ENCODE measurements around the gene INTS15. TPM values are rescaled to one million over a fixed set of nuclear protein-coding genes. Genes with fewer than 3 reads are reported as not detected.

INTS15 gene
- total and polyA plus RNA-seq, 2 experiments from 2014 or later: 7.0 to 27.0 TPM

GRCh38 chr7:6608081-6608480 is 18.3 kb downstream of the INTS15 start:
- peaks cover 11% of the 10 kb centered on the region for H3K27me3 Mint-ChIP-seq (ENCODE audit: insufficient read depth, low read depth, poor library complexity)
- peak; percentile 34 for ATAC-seq

GRCh38 chr7:6608794-6609193 is 19.0 kb downstream of the INTS15 start:
- no peaks in the 10 kb centered on the region for H3K9me2 ChIP-seq (ENCODE audit: insufficient read depth)
- H2AFZ ChIP-seq: no peak overlapping the region
- no peak overlapping the region for H3K27ac Mint-ChIP-seq
- H3K4me3 ChIP-seq: no peak overlapping the region
- H4K20me1 ChIP-seq (replicated peaks; ENCODE audit: insufficient read depth): no peaks in the 10 kb centered on the region
- H3K9me3 Mint-ChIP-seq: no peaks in the 10 kb centered on the region; the same call in 2 of the 3 replicates
- DNase-seq (ENCODE audit: low spot score): no peak
- H3K27ac ChIP-seq (ENCODE audit: low read depth): no peak overlapping the region
- no peak for ATAC-seq
- H3K27me3 Mint-ChIP-seq (ENCODE audit: insufficient read depth, low read depth, poor library complexity): peaks cover 13% of the 10 kb centered on the region
- no peak overlapping the region for H3K4me2 ChIP-seq
- TF ChIP-seq ZNF114 (CRISPR knock-in tag; IDR thresholded peaks at IDR 0.05) (no peak), EZH2phosphoT487 (IDR thresholded peaks at IDR 0.05; ENCODE audit: unreplicated experiment) (no peak), REST (IDR thresholded peaks at IDR 0.05; ENCODE audit: unreplicated experiment) (no peak), POLR2AphosphoS5 (IDR thresholded peaks at IDR 0.05; ENCODE audit: low read depth) (no peak)
- no peaks in the 10 kb centered on the region for H3K79me2 ChIP-seq (replicated peaks; ENCODE audit: insufficient read depth)
- no peaks in the 10 kb centered on the region for H3K27me3 ChIP-seq (ENCODE audit: insufficient read depth)
- H3K4me1 Mint-ChIP-seq: peaks cover 5% of the 10 kb centered on the region; the same call in 2 of the 3 replicates
- peaks cover 4% of the 10 kb centered on the region for H3K4me1 ChIP-seq (ENCODE audit: insufficient read depth)
- no peak overlapping the region for H3K4me3 Mint-ChIP-seq
- peaks cover 21% of the 10 kb centered on the region for H3K36me3 Mint-ChIP-seq (ENCODE audit: low read depth)
- H3K36me3 ChIP-seq (ENCODE audit: insufficient read depth): no peaks in the 10 kb centered on the region
- no peaks in the 10 kb centered on the region for H3F3A ChIP-seq (replicated peaks; ENCODE audit: low read depth)

More at GRCh38 chr7:6608081-6608480, 18.3 kb downstream of the INTS15 start:
- Mint-ChIP-seq H3K27ac (no peak overlapping the region), H3K4me3 (no peak overlapping the region), H3K4me1 (no peaks in the 10 kb centered on the region; the same call in 2 of the 3 replicates), H3K36me3 (ENCODE audit: low read depth) (peaks cover 23% of the 10 kb centered on the region), H3K9me3 (no peaks in the 10 kb centered on the region; the same call in 2 of the 3 replicates)
- DNase-seq (ENCODE audit: low spot score): peak; percentile 29
- no peaks in the 10 kb centered on the region for H4K20me1 ChIP-seq (replicated peaks; ENCODE audit: insufficient read depth)
- TF ChIP-seq NANOG (IDR thresholded peaks at IDR 0.05; ENCODE audit: borderline replicate concordance) (no peak), JUNB (IDR thresholded peaks at IDR 0.05; ENCODE audit: unreplicated experiment) (no peak), ZNF331 (CRISPR knock-in tag; IDR thresholded peaks at IDR 0.05; ENCODE audit: low read depth) (no peak)
- no peak overlapping the region for H3K27ac ChIP-seq (ENCODE audit: low read depth)
- no peaks in the 10 kb centered on the region for H3K36me3 ChIP-seq (ENCODE audit: insufficient read depth)
- no peak overlapping the region for H3K4me3 ChIP-seq
- H3F3A ChIP-seq (replicated peaks; ENCODE audit: low read depth): no peaks in the 10 kb centered on the region
- no peak overlapping the region for H2AFZ ChIP-seq
- no peaks in the 10 kb centered on the region for H3K9me2 ChIP-seq (ENCODE audit: insufficient read depth)
- no peaks in the 10 kb centered on the region for H3K79me2 ChIP-seq (replicated peaks; ENCODE audit: insufficient read depth)
- no peaks in the 10 kb centered on the region for H3K4me1 ChIP-seq (ENCODE audit: insufficient read depth)
- no peak overlapping the region for H3K4me2 ChIP-seq
- H3K27me3 ChIP-seq (ENCODE audit: insufficient read depth): no peaks in the 10 kb centered on the region

- H3K27ac Mint-ChIP-seq: no peak overlapping the region
- H3K9me3 Mint-ChIP-seq: no peaks in the 10 kb centered on the region; the same call in 2 of the 3 replicates
- Histone ChIP-seq H3K9me2 (ENCODE audit: insufficient read depth) (no peaks in the 10 kb centered on the region), H2AFZ (no peak overlapping the region), H3K27ac (ENCODE audit: low read depth) (no peak overlapping the region), H3K36me3 (ENCODE audit: insufficient read depth) (no peaks in the 10 kb centered on the region), H3K4me3 (no peak overlapping the region), H4K20me1 (replicated peaks; ENCODE audit: insufficient read depth) (no peaks in the 10 kb centered on the region), H3K4me2 (no peak overlapping the region), H3F3A (replicated peaks; ENCODE audit: low read depth) (no peaks in the 10 kb centered on the region), H3K27me3 (ENCODE audit: insufficient read depth) (no peaks in the 10 kb centered on the region), H3K79me2 (replicated peaks; ENCODE audit: insufficient read depth) (no peaks in the 10 kb centered on the region), H3K4me1 (ENCODE audit: insufficient read depth) (peaks cover 13% of the 10 kb centered on the region)
- H3K27me3 Mint-ChIP-seq (ENCODE audit: insufficient read depth, low read depth, poor library complexity): peaks cover 15% of the 10 kb centered on the region
- peaks cover 4% of the 10 kb centered on the region for H3K36me3 Mint-ChIP-seq (ENCODE audit: low read depth)
- H3K4me1 Mint-ChIP-seq: peaks cover 14% of the 10 kb centered on the region
- DNase-seq (ENCODE audit: low spot score): no peak
- ATAC-seq: no peak
- no peak overlapping the region for H3K4me3 Mint-ChIP-seq
- TF ChIP-seq REST (IDR thresholded peaks at IDR 0.05; ENCODE audit: unreplicated experiment): no peak
Observed at GRCh38 chr7:6612819-6613218, 23.0 kb downstream of the INTS15 start.

Measured in GM23338 (cell line).